HCT116 (cell line): ENCODE measurements around the gene SCYL2.

ENCODE experiments used
- CEBPB ChIP-seq: IDR thresholded peaks from 2 replicates; pipeline ENCODE4 v1.6.1; 2012; ENCODE audit warnings: low read depth
- EZH2 ChIP-seq: fragments of 200-600 bp; sonication (generic); IDR thresholded peaks from 2 replicates; pipeline ENCODE4 v1.6.1; 2017; ENCODE audit warnings: antibody characterized with exemption, mixed run types
- EZH2phosphoT487 ChIP-seq: fragments of 200-600 bp; IDR thresholded peaks from 2 replicates; pipeline ENCODE4 v1.6.1; 2018; ENCODE audit warnings: antibody characterized with exemption, borderline replicate concordance
- JUND ChIP-seq: IDR thresholded peaks from 2 replicates; pipeline ENCODE4 v1.6.1; 2012
- MAX ChIP-seq: IDR thresholded peaks from 2 replicates; pipeline ENCODE4 v1.6.1; 2012
- POLR2A ChIP-seq: IDR thresholded peaks from 2 replicates; pipeline ENCODE4 v1.7.0; 2011; ENCODE audit warnings: borderline replicate concordance; ENCODE audit not compliant: insufficient read depth, insufficient read length; ENCODE audit errors: extremely low read depth
- POLR2AphosphoS5 ChIP-seq: IDR thresholded peaks from 2 replicates; pipeline ENCODE4 v1.6.1; 2011; ENCODE audit warnings: mild to moderate bottlenecking, low read depth, low read length, moderate library complexity
- RAD21 ChIP-seq: IDR thresholded peaks from 2 replicates; pipeline ENCODE4 v1.6.1; 2012; ENCODE audit warnings: low read depth, mild to moderate bottlenecking
- REST ChIP-seq: IDR thresholded peaks from 2 replicates; pipeline ENCODE4 v1.6.1; 2012; ENCODE audit warnings: low read depth
- SP1 ChIP-seq: IDR thresholded peaks from 2 replicates; pipeline ENCODE4 v1.6.1; 2012; ENCODE audit warnings: low read depth
- TF ChIP-seq, protein P1 (sequence below), 3 experiments: fragments of 200-600 bp in 1 of 3; sonication (generic) in 1 of 3; IDR thresholded peaks in 2 of 3; conservative IDR thresholded peaks in 1 of 3; 2 replicates each; pipeline ENCODE4 v1.5.1; 2012 to 2017; ENCODE audit warnings: low read depth in 2 of 3, low read length in 2 of 3, antibody characterized with exemption in 1 of 3, borderline replicate concordance in 1 of 3, control low read depth in 1 of 3, mild to moderate bottlenecking in 1 of 3, mixed read lengths in 1 of 3, mixed run types in 1 of 3, moderate library complexity in 1 of 3; ENCODE audit not compliant: insufficient read depth in 1 of 3

DNA sequence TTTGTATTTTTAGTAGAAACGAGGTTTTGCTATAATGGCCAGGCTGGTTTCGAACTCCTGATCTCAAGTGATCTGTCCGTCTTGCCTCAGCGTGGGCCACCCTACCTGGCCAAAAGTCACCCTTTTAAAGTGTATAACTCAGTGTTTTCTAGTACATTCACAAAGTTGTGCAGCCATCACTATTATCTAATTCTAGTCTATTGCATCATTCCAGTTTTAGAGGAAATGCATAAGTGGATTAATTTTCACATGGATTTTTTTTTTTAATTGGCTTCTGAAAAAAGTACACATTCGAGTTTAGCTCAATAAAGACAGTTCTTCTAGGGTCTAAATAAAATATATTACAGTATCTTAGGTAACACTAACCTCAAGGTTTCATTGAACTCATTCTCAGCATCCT, 3.8 kb upstream of the SCYL2 start:
- TF ChIP-seq, protein P1, sequence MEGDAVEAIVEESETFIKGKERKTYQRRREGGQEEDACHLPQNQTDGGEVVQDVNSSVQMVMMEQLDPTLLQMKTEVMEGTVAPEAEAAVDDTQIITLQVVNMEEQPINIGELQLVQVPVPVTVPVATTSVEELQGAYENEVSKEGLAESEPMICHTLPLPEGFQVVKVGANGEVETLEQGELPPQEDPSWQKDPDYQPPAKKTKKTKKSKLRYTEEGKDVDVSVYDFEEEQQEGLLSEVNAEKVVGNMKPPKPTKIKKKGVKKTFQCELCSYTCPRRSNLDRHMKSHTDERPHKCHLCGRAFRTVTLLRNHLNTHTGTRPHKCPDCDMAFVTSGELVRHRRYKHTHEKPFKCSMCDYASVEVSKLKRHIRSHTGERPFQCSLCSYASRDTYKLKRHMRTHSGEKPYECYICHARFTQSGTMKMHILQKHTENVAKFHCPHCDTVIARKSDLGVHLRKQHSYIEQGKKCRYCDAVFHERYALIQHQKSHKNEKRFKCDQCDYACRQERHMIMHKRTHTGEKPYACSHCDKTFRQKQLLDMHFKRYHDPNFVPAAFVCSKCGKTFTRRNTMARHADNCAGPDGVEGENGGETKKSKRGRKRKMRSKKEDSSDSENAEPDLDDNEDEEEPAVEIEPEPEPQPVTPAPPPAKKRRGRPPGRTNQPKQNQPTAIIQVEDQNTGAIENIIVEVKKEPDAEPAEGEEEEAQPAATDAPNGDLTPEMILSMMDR (IDR thresholded peaks at IDR 0.05 in 2 of 3, conservative IDR thresholded peaks at IDR 0.05 in 1 of 3; ENCODE audit: borderline replicate concordance in 1 of 3, insufficient read depth in 1 of 3, low read depth in 2 of 3, low read length in 2 of 3), result no peak
- TF ChIP-seq POLR2AphosphoS5 (no peak), MAX (no peak), SP1 (no peak), RAD21 (no peak), POLR2A (no peak), EZH2 (no peak), EZH2phosphoT487 (no peak), CEBPB (no peak), REST (no peak), JUND (no peak)
